ENCODE data around the gene LRBA. TPM values are rescaled to one million over a fixed set of nuclear protein-coding genes. Genes with fewer than 3 reads are reported as not detected.

Gene LRBA
- total and polyA plus RNA-seq, 12 donors = 6.2 to 31.2 (median 23.9) TPM

- no peak for TF ChIP-seq CTCF (IDR thresholded peaks at IDR 0.05)
- H3K27me3 ChIP-seq = no peaks in the 10 kb centered on the region
- no peaks in the 10 kb centered on the region for H3K9me3 ChIP-seq
- ATAC-seq = no peak
- 69 to 96% methylated on average over 2 of the region's 2 CpGs for WGBS, 2 donors
- DNase-seq = no peak
- intact Hi-C loops (cut with DNase I) = no loop called here
- no peak overlapping the region for H3K27ac ChIP-seq
- peaks cover 0 to 45% (median 14%) of the 10 kb centered on the region in 9 donors for H3K36me3 ChIP-seq
- peaks cover 0 to 7% (median 0%) of the 10 kb centered on the region in 9 donors for H3K4me1 ChIP-seq
- H3K4me3 ChIP-seq = no peak overlapping the region
These were observed 111.5 kb downstream of the LRBA start for GRCh38 chr4:150903603-150904002.

- intact Hi-C loops (cut with DNase I) = no loop called here
- H3K36me3 ChIP-seq = peaks cover 0 to 60% (median 14%) of the 10 kb centered on the region in 9 donors
- no peaks in the 10 kb centered on the region for H3K4me1 ChIP-seq
- H3K4me3 ChIP-seq = no peak overlapping the region
- H3K27me3 ChIP-seq = no peaks in the 10 kb centered on the region
- TF ChIP-seq CTCF (IDR thresholded peaks at IDR 0.05) = no peak
- H3K9me3 ChIP-seq = no peaks in the 10 kb centered on the region
- H3K27ac ChIP-seq = no peak overlapping the region
- no peak for ATAC-seq
- WGBS, 2 donors = 91 to 92% methylated on average over 1 of the region's 1 CpG
- no peak for DNase-seq
These were observed 118.6 kb downstream of the LRBA start for GRCh38 chr4:150896497-150896896.

GRCh38 chr4:150890246-150890645 is 124.8 kb downstream of the LRBA start:
- Histone ChIP-seq H3K4me3 (no peak overlapping the region), H3K36me3 (peaks cover 0 to 21% (median 0%) of the 10 kb centered on the region in 9 donors), H3K27ac (no peak overlapping the region), H3K9me3 (no peaks in the 10 kb centered on the region), H3K27me3 (no peaks in the 10 kb centered on the region), H3K4me1 (no peaks in the 10 kb centered on the region)
- no peak for ATAC-seq
- DNase-seq = no peak
- 87 to 88% methylated on average over 2 of the region's 2 CpGs for WGBS, 2 donors
- TF ChIP-seq CTCF (IDR thresholded peaks at IDR 0.05) = no peak
- intact Hi-C loops (cut with DNase I) = no loop called here

- no peaks in the 10 kb centered on the region for H3K9me3 ChIP-seq
- ATAC-seq = no peak
- WGBS, 2 donors = 93 to 98% methylated on average over 4 of the region's 4 CpGs
These were observed 125.8 kb downstream of the LRBA start for GRCh38 chr4:150889306-150889705.

More at GRCh38 chr4:150889306-150889705, 125.8 kb downstream of the LRBA start:
- no peak for DNase-seq
- Histone ChIP-seq H3K27ac (no peak overlapping the region), H3K27me3 (no peaks in the 10 kb centered on the region), H3K4me3 (no peak overlapping the region), H3K4me1 (no peaks in the 10 kb centered on the region), H3K36me3 (peaks cover 0 to 21% (median 0%) of the 10 kb centered on the region in 9 donors)
- TF ChIP-seq CTCF (IDR thresholded peaks at IDR 0.05) = no peak
- intact Hi-C loops (cut with DNase I) = no loop called here
